ENCODE results near the gene DCC. TPM values are rescaled to one million over a fixed set of nuclear protein-coding genes. Genes with fewer than 3 reads are reported as not detected.

Gene DCC
- polyA plus RNA-seq, 1 experiment: 0.67 TPM

DNA sequence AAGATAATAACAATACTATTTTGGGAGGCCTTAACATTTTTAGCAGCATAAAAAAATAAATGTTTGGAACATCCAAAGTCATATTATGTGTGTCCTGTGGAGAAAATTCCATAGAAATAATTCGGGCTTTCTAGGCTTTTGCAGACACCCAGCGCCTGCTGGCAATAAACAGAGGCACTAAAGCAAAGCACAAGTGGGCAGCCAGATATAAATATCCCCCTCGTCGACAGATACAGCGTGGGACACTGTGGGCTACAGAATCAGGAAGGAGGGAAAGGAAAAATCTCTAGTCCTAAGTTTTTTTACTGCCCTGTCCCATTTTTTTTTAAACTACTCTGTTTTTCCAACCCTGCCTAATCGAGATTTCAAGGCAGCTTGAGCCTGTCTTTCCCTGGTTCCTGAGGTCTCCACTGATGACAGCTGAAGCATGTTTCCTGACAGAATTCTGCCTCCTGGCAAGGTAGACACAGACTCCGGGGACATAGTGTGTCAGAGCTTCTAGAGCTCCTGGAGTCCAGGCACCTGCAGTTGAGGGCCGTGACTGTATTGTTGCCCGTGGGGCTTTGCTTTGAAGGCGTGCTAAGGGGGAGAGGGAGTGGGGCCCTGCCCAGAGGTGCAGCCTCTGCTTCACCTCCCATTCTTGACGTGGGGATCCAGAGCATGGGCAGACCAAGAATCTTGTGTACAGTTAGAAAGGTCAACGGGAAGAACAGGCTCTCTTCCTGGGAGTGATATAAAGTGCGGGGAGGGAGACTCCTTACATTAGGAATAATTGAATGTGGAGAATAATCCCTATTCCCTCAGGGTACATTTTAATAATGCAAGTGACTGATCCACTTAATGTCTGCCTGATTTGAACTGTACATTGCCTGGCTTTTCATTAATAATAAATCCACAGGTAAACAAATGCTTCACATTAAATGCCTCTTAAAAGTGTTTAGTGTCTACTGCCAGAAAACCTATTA is 232.3 kb downstream of the DCC start:
- ChIA-PET POLR2A (no interaction called here), CTCF (no interaction called here)
- H3K4me3 ChIP-seq (ENCODE audit: low read depth, low read length): no peak overlapping the region
- TF ChIP-seq CTCF (IDR thresholded peaks at IDR 0.05; ENCODE audit: low read depth, low read length): no peak
- H3K9me3 ChIP-seq (ENCODE audit: control insufficient read depth, insufficient read depth, low read length): no peaks in the 10 kb centered on the region; the same call in 1 of the 2 replicates
- H3K27me3 ChIP-seq (ENCODE audit: control insufficient read depth, insufficient read depth, low read length): no peaks in the 10 kb centered on the region
- no peak for DNase-seq (ENCODE audit: low read depth, low spot score)
- H3K27ac ChIP-seq (ENCODE audit: low read depth, low read length): no peak overlapping the region

DNA sequence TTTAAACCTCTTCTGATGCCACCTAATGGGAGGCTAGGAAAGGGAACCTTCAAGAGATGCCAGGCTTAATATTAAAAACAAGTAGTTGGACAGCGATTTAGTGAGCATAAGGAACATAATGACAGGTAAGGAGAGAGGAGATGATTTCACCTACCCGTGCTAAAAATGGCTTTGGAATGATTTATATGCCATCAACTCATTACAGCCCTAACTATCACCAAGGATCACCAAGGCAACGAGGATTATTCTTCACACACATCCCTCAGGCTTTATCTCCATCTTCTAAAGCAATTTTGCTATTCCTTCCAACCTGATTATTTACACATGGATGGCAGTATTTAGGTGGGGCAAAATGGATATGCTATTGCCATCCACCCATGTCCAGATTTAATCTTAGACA is 237.8 kb downstream of the DCC start:
- ChIA-PET CTCF (interaction anchor here (0.7 kb wide), 1 partner anchor 11 kb away, joined by 3 read pairs; no protein-coding TSS in a partner anchor), POLR2A (no interaction called here)
- TF ChIP-seq CTCF (IDR thresholded peaks at IDR 0.05; ENCODE audit: low read depth, low read length): no peak
- Histone ChIP-seq H3K4me3 (ENCODE audit: low read depth, low read length) (no peak overlapping the region), H3K27ac (ENCODE audit: low read depth, low read length) (no peak overlapping the region), H3K9me3 (ENCODE audit: control insufficient read depth, insufficient read depth, low read length) (no peaks in the 10 kb centered on the region; the same call in 1 of the 2 replicates), H3K27me3 (ENCODE audit: control insufficient read depth, insufficient read depth, low read length) (no peaks in the 10 kb centered on the region)
- DNase-seq (ENCODE audit: low read depth, low spot score): no peak

GRCh38 chr18:52582061-52582460 is 242.1 kb downstream of the DCC start:
- no peak for DNase-seq (ENCODE audit: low read depth, low spot score)
- Histone ChIP-seq H3K9me3 (ENCODE audit: control insufficient read depth, insufficient read depth, low read length) (no peaks in the 10 kb centered on the region), H3K4me3 (ENCODE audit: low read depth, low read length) (no peak overlapping the region), H3K27me3 (ENCODE audit: control insufficient read depth, insufficient read depth, low read length) (no peaks in the 10 kb centered on the region), H3K27ac (ENCODE audit: low read depth, low read length) (no peak overlapping the region)
- ChIA-PET POLR2A (no interaction called here), CTCF (no interaction called here)
- no peak for TF ChIP-seq CTCF (IDR thresholded peaks at IDR 0.05; ENCODE audit: low read depth, low read length)

GRCh38 chr18:52582516-52582915 is 242.5 kb downstream of the DCC start:
- DNase-seq (ENCODE audit: low read depth, low spot score): no peak
- Histone ChIP-seq H3K9me3 (ENCODE audit: control insufficient read depth, insufficient read depth, low read length) (no peaks in the 10 kb centered on the region), H3K4me3 (ENCODE audit: low read depth, low read length) (no peak overlapping the region), H3K27ac (ENCODE audit: low read depth, low read length) (no peak overlapping the region), H3K27me3 (ENCODE audit: control insufficient read depth, insufficient read depth, low read length) (no peaks in the 10 kb centered on the region)
- CTCF ChIA-PET: no interaction called here
- POLR2A ChIA-PET: no interaction called here
- no peak for TF ChIP-seq CTCF (IDR thresholded peaks at IDR 0.05; ENCODE audit: low read depth, low read length)

GRCh38 chr18:52588931-52589330 is 248.9 kb downstream of the DCC start:
- Histone ChIP-seq H3K27ac (ENCODE audit: low read depth, low read length) (no peak overlapping the region), H3K4me3 (ENCODE audit: low read depth, low read length) (no peak overlapping the region), H3K9me3 (ENCODE audit: control insufficient read depth, insufficient read depth, low read length) (no peaks in the 10 kb centered on the region), H3K27me3 (ENCODE audit: control insufficient read depth, insufficient read depth, low read length) (no peaks in the 10 kb centered on the region)
- CTCF ChIA-PET: interaction anchor here (0.7 to 0.8 kb wide), 2 partner anchors 11 to 16 kb away, joined by 3 read pairs; no protein-coding TSS in a partner anchor
- POLR2A ChIA-PET: interaction anchor here (0.9 kb wide), 1 partner anchor 18 kb away, joined by 4 read pairs; no protein-coding TSS in a partner anchor
- TF ChIP-seq CTCF (IDR thresholded peaks at IDR 0.05; ENCODE audit: low read depth, low read length): no peak
- DNase-seq (ENCODE audit: low read depth, low spot score): peak; percentile 3

Measured in AG04450 (cell line).